ENCODE measurements around the gene SUGCT.

DNA sequence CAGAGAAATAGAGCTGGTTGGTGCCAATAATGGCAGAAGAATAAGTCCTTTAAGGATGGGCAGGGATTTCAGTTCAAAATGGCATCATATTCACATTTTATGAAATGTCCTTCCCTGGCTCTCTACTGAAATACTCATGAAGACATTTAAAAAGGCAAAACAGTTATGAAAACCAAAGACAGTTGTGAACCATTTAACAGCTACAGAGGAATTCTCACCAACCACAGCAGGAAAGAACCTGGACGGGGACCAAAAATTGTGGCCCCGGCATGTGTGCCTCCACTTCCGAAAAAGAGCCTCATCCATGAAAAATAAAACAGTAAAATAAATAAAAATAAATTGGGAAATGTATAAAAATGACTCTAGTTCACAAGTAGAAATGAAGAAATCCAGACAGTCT lies 539.5 kb downstream of the SUGCT start:
- TF ChIP-seq POLR2A (IDR thresholded peaks at IDR 0.05), result no peak
- TF ChIP-seq, protein P1, sequence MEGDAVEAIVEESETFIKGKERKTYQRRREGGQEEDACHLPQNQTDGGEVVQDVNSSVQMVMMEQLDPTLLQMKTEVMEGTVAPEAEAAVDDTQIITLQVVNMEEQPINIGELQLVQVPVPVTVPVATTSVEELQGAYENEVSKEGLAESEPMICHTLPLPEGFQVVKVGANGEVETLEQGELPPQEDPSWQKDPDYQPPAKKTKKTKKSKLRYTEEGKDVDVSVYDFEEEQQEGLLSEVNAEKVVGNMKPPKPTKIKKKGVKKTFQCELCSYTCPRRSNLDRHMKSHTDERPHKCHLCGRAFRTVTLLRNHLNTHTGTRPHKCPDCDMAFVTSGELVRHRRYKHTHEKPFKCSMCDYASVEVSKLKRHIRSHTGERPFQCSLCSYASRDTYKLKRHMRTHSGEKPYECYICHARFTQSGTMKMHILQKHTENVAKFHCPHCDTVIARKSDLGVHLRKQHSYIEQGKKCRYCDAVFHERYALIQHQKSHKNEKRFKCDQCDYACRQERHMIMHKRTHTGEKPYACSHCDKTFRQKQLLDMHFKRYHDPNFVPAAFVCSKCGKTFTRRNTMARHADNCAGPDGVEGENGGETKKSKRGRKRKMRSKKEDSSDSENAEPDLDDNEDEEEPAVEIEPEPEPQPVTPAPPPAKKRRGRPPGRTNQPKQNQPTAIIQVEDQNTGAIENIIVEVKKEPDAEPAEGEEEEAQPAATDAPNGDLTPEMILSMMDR (IDR thresholded peaks at IDR 0.05), result no peak
